Activated CD4-positive, alpha-beta T cell treated with anti-CD3 and anti-CD28 coated beads, Interleukin-2, Interleukin-6, amounts not matched to agents 100 ng/mL and 50 ng/mL, durations not matched to agents 16 hours and 8 hours (primary cell): ENCODE data around the gene HOXA9.

Source experiments
- DNase-seq: peaks from one replicate; pipeline ENCODE4 v3.0.0-alpha.2; 2020

HOXA9 gene

GRCh38 chr7:27165089-27165995 lies at the start of gene HOXA9:
TSS of gene HOXA9 (minus strand) at chr7:27165537. CDS start at chr7:27165457, 80 bp downstream.
- no peak for DNase-seq

GRCh38 chr7:27214239-27214950 lies 49.1 kb upstream of the HOXA9 start:
- DNase-seq, result no peak

GRCh38 chr7:27213433-27214238 lies 48.3 kb upstream of the HOXA9 start:
- no peak for DNase-seq

- DNase-seq, result no peak
Measured at GRCh38 chr7:27212497-27213432, 47.4 kb upstream of the HOXA9 start.

GRCh38 chr7:27211764-27212204 lies 46.4 kb upstream of the HOXA9 start:
- DNase-seq, result no peak

- no peak for DNase-seq
Measured at GRCh38 chr7:27211084-27211446, 45.7 kb upstream of the HOXA9 start.

- DNase-seq, result peak; percentile 53
Measured at GRCh38 chr7:27210441-27211083, 45.2 kb upstream of the HOXA9 start.

- DNase-seq, result no peak
Measured at GRCh38 chr7:27209933-27210440, 44.6 kb upstream of the HOXA9 start.

GRCh38 chr7:27208998-27209397 lies 43.7 kb upstream of the HOXA9 start:
- DNase-seq, result no peak

- DNase-seq, result no peak
Measured at GRCh38 chr7:27207348-27207985, 42.1 kb upstream of the HOXA9 start.

- no peak for DNase-seq
Measured at GRCh38 chr7:27205325-27206280, 40.3 kb upstream of the HOXA9 start.

- DNase-seq, result no peak
Measured at GRCh38 chr7:27204851-27205322, 39.5 kb upstream of the HOXA9 start.

GRCh38 chr7:27203964-27204594 lies 38.7 kb upstream of the HOXA9 start:
- no peak for DNase-seq

- no peak for DNase-seq
Measured at GRCh38 chr7:27203365-27203953, 38.1 kb upstream of the HOXA9 start.

GRCh38 chr7:27202862-27203134 lies 37.5 kb upstream of the HOXA9 start:
- DNase-seq, result no peak

GRCh38 chr7:27202018-27202861 lies 36.9 kb upstream of the HOXA9 start:
- DNase-seq, result no peak

GRCh38 chr7:27201580-27202017 lies 36.3 kb upstream of the HOXA9 start:
- no peak for DNase-seq
